AG10803 (cell line): ENCODE data around the gene BNC2.

Experiments used
- DNase-seq: peaks from one replicate; pipeline ENCODE4 v3.0.0; 2010; ENCODE audit warnings: low read depth
- H3K4me3 ChIP-seq: 2 replicates; pipeline ENCODE4 v1.5.1; 2011; ENCODE audit warnings: mild to moderate bottlenecking, low read length, control low read depth
- CTCF ChIP-seq: conservative IDR thresholded peaks from 2 replicates; pipeline ENCODE4 v1.5.1; 2011; ENCODE audit warnings: mild to moderate bottlenecking, low read length, control low read depth, inconsistent platforms

BNC2 gene

DNA sequence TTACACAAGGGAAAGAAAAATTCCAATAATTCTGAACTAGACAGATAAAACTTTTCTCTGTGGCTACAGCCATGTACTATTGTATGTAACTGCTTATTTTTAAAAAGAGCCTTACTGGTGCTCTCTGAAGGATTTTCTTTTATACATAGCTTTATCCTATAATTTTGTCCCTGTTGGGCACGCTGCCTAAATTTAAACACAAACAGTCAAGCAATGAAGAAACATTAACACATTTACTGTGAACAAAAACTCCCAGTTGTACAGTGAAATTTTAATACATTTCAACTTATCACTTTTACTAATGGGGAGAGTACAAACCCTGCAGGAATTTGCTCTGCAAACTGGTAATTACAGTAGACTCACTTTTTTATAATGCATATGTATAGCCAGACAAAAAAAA is 273.3 kb downstream of the BNC2 start:
- no peak for DNase-seq
- no peak overlapping the region for H3K4me3 ChIP-seq
- no peak for TF ChIP-seq CTCF

GRCh38 chr9:16595227-16595626 is 275.2 kb downstream of the BNC2 start:
- H3K4me3 ChIP-seq, result no peak overlapping the region
- no peak for DNase-seq
- no peak for TF ChIP-seq CTCF

DNA sequence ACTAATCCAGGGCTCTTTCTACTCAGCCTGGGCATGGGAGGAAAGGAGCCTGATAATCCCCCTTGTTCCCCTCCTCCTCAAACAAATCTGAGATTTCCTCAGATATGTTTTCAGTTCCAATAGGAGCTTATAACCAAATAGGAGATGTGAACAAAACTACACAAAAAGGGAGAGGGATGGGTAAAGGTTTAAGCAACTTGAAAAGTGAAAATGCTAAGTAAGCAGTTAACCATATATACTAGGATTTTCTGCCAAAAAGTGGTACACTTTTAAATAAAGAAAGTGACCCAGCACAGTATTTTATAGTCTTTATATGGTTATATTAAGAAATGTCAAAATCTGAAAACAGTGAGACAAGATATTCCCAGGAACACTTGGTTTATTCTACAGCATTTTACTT is 275.7 kb downstream of the BNC2 start:
- no peak for DNase-seq
- no peak for TF ChIP-seq CTCF
- H3K4me3 ChIP-seq, result no peak overlapping the region

DNA sequence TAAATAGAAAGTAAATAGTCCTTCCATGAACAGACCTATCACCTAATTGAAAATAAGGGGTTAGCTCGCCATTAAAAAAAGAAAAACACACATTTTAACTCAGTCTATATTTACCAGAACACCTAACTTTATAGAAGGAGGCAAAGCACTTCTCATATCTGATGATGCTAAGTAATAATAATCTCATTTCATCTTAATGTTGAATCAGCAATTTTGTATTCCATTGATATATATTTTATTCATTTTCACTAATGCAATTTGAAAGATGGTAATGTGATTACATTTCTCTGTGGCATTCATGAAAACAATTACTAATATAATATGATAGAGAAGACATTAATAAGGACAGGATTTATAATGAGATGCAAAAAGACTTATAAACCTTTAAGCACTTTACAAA is 276.7 kb downstream of the BNC2 start:
- no peak for DNase-seq
- TF ChIP-seq CTCF, result no peak
- no peak overlapping the region for H3K4me3 ChIP-seq

DNA sequence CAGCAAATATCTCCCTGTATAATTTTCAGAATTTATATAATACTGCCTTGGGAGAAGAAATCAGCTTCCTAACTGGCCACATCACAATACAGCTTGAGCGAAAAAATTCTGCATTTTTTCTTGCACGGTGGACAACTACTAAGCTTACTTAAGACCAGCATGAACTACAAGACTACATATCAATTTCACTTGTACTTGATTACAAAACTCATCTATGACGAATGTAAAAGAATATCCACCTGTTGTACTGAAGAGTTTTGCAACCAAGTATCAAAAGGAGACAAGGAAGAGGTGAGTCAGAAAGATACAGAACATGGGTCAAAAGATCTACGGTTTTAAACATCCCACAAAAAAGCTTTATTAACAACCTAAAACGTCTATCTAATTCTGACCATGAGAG is 279.4 kb downstream of the BNC2 start:
- no peak overlapping the region for H3K4me3 ChIP-seq
- no peak for TF ChIP-seq CTCF
- DNase-seq, result no peak

DNA sequence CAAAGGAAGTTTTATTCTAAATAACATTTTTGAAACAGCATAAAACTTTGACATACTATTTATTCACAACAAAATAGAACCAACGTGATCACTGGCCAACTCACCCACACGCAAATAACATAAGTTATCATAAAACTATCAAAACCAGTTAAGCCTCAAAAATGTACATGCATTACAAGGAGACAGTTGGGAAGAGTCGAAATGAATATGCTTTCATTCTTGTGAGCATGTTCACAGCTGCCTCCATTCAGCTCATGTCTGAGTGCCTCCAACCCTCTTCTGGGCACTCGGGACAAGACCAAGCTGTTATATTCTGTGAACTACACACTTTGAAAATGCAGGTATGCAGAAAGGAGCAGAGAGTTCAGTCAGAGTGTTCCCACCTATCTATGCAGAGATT is 284.9 kb downstream of the BNC2 start:
- no peak for DNase-seq
- no peak overlapping the region for H3K4me3 ChIP-seq
- TF ChIP-seq CTCF, result no peak

- no peak overlapping the region for H3K4me3 ChIP-seq
- no peak for TF ChIP-seq CTCF
- no peak for DNase-seq
Observed at GRCh38 chr9:16579872-16580432, 290.5 kb downstream of the BNC2 start.
